ENCODE measurements around the gene CNTNAP1.
A peak's percentile ranks its signal among the peaks of the same experiment; 100 is the strongest.

The CNTNAP1 gene

DNA sequence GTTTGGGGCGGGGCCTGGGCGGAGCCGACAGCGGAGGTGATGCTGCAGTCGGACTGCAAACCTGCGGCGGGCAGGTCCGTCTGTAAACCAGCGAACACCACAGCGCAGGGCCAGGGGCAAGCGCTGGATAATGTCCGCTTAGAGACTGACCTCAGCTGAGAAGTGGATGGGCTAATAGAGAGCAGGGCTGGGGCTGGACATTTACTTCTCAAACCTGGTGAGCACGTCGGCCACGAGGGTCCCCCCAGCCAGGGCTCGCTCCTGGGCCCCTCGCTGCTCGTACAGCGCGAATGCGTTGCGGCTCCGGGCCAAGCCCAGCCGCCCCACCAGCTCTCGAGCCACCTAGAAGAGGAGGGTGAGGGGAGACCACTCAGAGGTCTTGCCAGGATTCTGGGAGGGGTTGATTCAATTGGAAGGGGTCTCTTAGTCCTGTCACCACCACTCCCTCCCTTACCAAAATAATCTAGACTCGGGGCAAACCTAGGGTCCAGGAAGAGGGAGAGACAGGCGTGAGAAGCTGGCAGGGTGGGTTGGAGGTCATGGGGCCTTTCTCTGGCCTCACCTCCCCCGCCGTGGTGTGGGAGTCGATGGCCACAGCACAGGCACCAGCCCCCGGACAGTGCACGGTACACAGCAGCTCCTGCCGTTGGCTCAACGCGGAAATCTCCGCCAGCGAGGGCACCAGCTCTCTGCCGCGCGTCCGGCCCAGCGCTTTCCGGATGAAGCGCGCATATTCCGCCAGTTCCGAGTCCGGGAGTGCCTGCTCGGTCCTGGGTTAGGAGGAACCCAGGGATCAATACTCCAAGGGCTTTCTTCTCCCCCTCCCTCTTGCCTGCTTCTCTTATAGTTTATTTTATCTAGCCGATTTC is 11.3 kb upstream of the CNTNAP1 start:
- DNase-seq (ENCODE audit: low spot score) = no peak

DNA sequence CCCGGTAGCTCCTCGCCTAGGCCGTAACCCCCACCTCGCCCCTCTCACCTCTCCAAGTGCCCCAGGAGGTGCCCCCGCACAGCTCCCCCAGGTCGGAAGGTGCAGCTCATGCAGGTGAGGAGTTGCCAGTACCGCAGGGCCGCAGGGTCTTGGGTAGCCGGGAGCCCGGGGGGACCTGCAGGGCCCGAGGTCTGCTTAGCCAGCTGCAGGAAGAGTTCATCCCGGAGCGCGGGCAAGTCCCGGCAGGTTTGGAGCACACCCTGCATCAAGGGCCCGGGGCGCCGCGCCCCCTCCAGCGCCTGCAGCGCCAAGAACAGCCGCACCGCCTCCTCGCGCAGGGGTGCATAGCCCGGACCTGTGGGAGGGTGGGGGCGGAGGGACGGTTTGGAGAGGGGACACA is 10.3 kb upstream of the CNTNAP1 start:
- no peak for DNase-seq (ENCODE audit: low spot score)

- no peak for DNase-seq (ENCODE audit: low spot score)
Measured at GRCh38 chr17:42673266-42673884, 9.0 kb upstream of the CNTNAP1 start.

DNA sequence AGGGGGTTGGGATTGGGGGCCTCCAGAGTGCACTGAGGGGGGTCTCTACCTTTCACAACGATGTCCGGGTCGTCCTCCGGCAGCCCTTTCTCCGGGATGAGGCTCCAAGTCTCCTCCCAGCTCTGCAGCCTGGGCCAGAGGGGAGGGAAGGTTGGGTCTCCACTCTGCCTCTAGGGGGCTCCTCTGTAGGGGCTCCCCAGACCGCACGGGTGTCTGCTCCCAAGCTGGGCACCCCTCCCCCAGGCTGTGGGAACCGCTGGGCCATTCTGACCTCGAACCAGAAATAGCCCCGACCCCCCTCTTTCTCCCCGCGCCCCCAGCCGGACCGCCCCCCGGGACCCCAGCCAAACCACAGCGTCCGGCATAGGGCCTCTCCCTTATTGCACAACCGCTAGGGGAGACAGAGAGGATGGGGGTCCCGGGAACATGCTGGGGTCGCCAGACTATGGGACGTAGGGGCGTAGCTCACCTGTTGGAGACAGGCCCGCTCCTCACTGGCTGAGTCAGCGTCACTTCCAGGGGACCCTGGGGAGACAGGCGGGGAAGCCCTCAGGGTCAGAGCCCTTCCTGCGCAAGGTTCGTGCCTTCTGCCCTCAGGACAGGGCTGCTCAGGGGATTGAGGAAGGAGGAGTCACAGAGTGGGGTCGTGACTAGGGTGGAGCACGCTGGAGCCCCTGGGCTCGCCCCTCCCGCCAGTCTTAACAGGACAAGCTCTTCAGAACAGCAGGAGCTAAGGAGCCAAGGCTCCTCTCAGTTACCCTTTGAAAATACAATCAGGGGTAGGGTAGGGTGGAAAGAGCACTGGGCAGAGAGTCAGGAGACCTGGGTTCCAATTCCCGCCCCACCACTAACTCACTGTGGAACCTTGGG is 8.2 kb upstream of the CNTNAP1 start:
- peak; percentile 86 for DNase-seq (ENCODE audit: low spot score)

DNA sequence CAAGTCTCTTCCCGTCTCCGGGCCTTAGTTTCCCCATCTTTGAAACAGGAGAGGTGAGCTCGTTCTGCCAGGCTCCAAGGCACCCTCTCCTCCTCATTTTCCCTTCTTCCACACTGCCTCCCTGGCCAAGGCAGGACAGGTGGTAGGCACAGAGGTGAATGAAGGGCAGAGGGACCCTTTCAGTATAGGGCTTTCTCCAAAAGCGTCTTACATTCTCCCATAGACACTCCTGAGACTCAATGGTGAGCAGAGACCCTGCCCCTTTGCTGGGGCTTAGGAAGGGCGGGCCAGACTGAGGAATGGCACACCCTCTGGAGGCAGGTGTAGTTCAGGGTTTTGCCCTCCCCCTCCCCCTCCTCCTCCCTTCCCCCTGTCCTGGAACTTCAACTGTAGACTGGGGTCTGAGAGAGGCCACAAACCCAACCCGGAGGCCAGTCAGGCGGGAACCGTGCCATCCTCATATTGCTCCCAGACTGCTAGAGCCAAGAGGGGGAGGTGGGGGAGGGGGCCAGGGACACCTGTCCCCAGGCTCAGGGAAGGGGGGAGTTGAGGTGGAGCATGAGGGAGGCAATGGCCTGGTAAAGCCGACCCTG is 7.5 kb upstream of the CNTNAP1 start:
- DNase-seq (ENCODE audit: low spot score) = no peak

DNA sequence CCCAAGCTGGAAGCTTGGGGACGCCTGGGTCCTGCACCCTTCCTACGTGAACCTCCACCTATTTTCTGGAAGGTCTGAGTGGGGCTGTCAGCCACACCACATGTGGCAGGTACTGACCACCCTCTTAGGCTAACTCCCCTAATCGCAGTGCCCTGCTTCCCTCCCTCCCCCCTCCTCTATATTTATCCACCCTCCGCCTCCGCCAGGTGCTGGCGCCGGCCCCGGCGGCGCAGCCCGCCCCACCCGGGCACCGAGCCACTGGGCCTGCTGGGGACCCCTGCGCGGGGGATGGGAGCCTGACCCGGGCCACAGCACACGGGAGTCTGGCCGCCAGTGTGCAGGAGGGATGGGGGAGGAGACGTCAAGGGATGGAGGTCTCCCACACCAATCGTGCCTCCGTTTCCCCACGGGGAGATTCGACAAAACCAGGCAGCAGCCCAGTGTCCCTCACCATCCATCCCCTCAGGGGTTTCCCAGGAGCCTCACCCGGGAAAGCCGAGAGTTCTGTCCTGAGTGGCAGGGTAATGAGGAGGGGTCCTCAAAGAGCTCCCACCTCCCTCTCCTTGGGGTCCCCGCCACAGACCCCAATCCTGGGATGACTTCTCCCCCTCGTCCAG is 6.9 kb upstream of the CNTNAP1 start:
- DNase-seq (ENCODE audit: low spot score) = peak; percentile 31

- DNase-seq (ENCODE audit: low spot score) = peak; percentile 74
Measured at GRCh38 chr17:42675965-42676423, 6.3 kb upstream of the CNTNAP1 start.

- DNase-seq (ENCODE audit: low spot score) = no peak
Measured at GRCh38 chr17:42676424-42677011, 5.8 kb upstream of the CNTNAP1 start, which contains the start of gene PLEKHH3. PLEKHH3 (minus strand) TSS chr17:42676994; CDS start chr17:42676563, 431 bp downstream.

DNA sequence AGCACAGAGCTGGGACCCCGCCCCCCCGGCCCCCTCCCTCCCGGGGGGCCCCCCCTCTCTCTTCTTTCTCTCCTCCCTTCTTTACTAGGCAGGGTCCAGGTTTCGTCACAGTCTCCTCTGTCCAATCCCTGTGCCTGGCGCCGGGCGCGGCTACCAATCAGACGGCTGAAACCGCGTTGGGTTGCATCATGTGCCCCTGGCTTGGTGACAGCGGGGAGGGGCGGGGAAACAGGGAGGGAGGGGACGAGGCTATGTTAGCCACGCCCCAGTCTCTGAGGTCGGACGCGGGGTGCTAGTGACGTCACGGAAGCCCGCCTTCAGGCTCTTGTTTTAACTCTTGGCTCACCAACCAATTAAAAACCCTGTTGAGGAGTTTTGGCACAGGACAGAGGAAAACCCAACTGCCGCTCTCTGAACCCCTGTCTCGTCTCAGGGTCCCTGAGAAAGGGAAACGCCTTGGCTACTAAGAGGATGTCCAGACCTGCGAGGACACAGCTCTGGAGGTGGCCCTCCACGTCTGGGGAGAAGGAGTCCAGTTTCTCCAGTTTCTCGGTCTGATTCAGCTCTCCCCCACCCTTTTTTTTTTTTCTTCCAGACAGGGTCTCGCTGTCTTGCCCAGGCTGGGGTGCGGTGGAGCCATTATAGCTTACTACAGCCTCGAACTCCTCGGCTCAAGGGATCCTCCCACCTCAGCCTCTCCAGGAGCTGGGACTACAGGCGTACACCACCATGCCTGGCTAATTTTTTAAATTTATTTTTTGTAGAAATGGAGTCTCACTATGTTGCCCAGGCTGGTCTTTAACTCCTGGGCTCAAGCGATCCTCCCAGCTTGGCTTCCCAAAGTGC is 5.1 kb upstream of the CNTNAP1 start:
- peak; percentile 99 for DNase-seq (ENCODE audit: low spot score)

DNA sequence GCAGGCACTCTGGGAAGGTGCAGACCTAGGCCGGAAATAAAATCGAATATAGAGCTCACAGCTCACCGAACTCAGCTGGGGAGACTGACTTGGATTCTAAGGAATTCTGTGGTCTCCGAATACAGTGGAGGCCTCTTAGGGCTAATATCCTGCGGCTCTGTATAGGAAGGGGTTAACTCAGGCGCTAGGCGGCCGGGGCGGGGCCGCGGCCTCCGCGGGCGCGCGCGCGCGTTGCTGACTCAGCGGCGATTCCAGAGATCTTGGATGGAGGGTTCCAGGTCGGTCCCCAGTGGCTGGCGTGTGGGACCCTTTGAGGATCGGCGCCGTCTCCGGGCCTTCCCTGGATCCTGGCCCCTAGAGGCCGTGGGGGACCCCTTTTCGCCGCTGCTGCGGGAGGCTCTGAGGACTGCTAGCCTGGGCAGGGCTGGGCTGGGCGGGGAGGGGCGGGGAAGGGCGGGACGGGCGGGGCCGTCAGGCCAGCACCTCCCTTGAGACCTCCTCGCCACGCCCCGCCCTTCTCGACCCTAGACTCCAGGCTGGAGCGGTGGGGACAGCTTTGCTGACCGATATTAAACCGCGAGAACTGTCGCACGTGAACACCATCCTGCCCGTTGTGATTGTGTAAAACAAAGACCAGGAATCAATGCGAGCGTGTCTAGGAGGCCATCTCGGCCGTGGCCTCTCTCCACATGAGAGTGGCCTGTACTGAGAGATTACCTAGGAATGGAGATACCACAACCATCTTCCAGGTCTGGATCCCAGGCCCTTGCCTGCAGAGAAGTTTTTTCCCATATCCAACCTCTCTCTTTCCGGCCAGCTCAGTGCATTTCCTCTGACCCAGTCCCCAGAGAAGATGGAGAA is 4.2 kb upstream of the CNTNAP1 start:
- DNase-seq (ENCODE audit: low spot score) = peak; percentile 93

- no peak for DNase-seq (ENCODE audit: low spot score)
Measured at GRCh38 chr17:42678951-42679491, 3.3 kb upstream of the CNTNAP1 start.

- peak; percentile 88 for DNase-seq (ENCODE audit: low spot score)
Measured at GRCh38 chr17:42679492-42680330, 2.6 kb upstream of the CNTNAP1 start.

- DNase-seq (ENCODE audit: low spot score) = no peak
Measured at GRCh38 chr17:42680331-42680808, 2.0 kb upstream of the CNTNAP1 start.

DNA sequence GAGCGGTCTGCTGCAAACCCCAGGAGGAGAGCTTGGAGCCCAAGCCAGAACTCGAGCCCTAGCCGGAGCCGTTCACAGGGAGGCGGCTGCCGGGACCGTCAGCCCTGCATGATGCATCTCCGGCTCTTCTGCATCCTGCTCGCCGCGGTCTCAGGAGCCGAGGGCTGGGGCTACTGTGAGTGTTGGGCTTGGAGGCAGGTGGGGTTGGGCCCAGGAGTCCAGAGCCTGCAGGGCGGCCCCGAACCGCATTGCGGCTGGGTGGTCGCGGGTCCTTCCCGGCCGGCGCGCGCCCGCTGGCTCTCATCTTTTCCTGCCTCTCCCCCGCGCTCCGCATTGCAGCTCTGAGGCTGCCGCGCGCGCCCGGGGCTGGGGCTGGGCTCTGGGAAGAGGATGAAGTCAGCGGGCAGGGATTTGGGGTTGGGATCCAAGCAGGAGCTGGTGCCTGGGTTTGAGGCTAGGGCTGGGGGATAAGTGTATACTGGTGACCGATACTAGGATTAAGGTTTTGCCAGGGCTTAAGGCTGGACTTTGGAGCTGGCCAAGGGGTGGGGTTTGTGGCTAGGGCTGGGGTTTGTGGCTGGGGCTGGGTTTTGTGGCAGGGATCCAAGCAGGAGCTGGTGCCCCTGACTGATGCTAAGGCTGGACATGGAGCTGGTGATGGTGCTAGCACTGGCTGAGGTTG is 532 bp downstream of the CNTNAP1 start:
- DNase-seq (ENCODE audit: low spot score) = peak; percentile 71

GRCh38 chr17:42683407-42684034 is 1.2 kb downstream of the CNTNAP1 start:
- DNase-seq (ENCODE audit: low spot score) = no peak

- DNase-seq (ENCODE audit: low spot score) = no peak
Measured at GRCh38 chr17:42684929-42685556, 2.7 kb downstream of the CNTNAP1 start.
